Measurements from ENCODE around the gene NOC3L. TPM values are rescaled to one million over a fixed set of nuclear protein-coding genes. Genes with fewer than 3 reads are reported as not detected.
A peak's percentile ranks its signal among the peaks of the same experiment; 100 is the strongest.

The NOC3L gene
- total RNA-seq, 1 donor from 2014 or later: 22.6 TPM

GRCh38 chr10:94292434-94293090 is 70.2 kb downstream of the NOC3L start:
- Histone ChIP-seq H3K27me3 (ENCODE audit: control insufficient read depth, insufficient read depth, low read length) (no peaks in the 10 kb centered on the region), H3K36me3 (ENCODE audit: control insufficient read depth, insufficient read depth, low read length) (no peaks in the 10 kb centered on the region), H3K4me3 (ENCODE audit: low read depth, low read length) (no peak overlapping the region)
- TF ChIP-seq CTCF (IDR thresholded peaks at IDR 0.05; ENCODE audit: insufficient read depth, low read length, severe bottlenecking): no peak
- FAIRE-seq (no peak), DNase-seq (ENCODE audit: low read depth) (peak; percentile 45)

- TF ChIP-seq CTCF (IDR thresholded peaks at IDR 0.05; ENCODE audit: insufficient read depth, low read length, severe bottlenecking): no peak
- DNase-seq (ENCODE audit: low read depth) (no peak), FAIRE-seq (peak; percentile 95)
- H3K27me3 ChIP-seq (ENCODE audit: control insufficient read depth, insufficient read depth, low read length): no peaks in the 10 kb centered on the region
- H3K36me3 ChIP-seq (ENCODE audit: control insufficient read depth, insufficient read depth, low read length): no peaks in the 10 kb centered on the region
- no peak overlapping the region for H3K4me3 ChIP-seq (ENCODE audit: low read depth, low read length)
These were observed 74.2 kb downstream of the NOC3L start for GRCh38 chr10:94288361-94289101.

GRCh38 chr10:94287336-94287735 is 75.4 kb downstream of the NOC3L start:
- H3K36me3 ChIP-seq (ENCODE audit: control insufficient read depth, insufficient read depth, low read length): no peaks in the 10 kb centered on the region
- DNase-seq (ENCODE audit: low read depth) (no peak), FAIRE-seq (no peak)
- H3K4me3 ChIP-seq (ENCODE audit: low read depth, low read length): no peak overlapping the region
- TF ChIP-seq CTCF (IDR thresholded peaks at IDR 0.05; ENCODE audit: insufficient read depth, low read length, severe bottlenecking): no peak
- no peaks in the 10 kb centered on the region for H3K27me3 ChIP-seq (ENCODE audit: control insufficient read depth, insufficient read depth, low read length)

GRCh38 chr10:94286901-94287300 is 75.8 kb downstream of the NOC3L start:
- FAIRE-seq (no peak), DNase-seq (ENCODE audit: low read depth) (no peak)
- no peak for TF ChIP-seq CTCF (IDR thresholded peaks at IDR 0.05; ENCODE audit: insufficient read depth, low read length, severe bottlenecking)
- Histone ChIP-seq H3K4me3 (ENCODE audit: low read depth, low read length) (no peak overlapping the region), H3K27me3 (ENCODE audit: control insufficient read depth, insufficient read depth, low read length) (no peaks in the 10 kb centered on the region), H3K36me3 (ENCODE audit: control insufficient read depth, insufficient read depth, low read length) (no peaks in the 10 kb centered on the region)

- no peaks in the 10 kb centered on the region for H3K27me3 ChIP-seq (ENCODE audit: control insufficient read depth, insufficient read depth, low read length)
- no peaks in the 10 kb centered on the region for H3K36me3 ChIP-seq (ENCODE audit: control insufficient read depth, insufficient read depth, low read length)
- no peak overlapping the region for H3K4me3 ChIP-seq (ENCODE audit: low read depth, low read length)
- TF ChIP-seq CTCF (IDR thresholded peaks at IDR 0.05; ENCODE audit: insufficient read depth, low read length, severe bottlenecking): no peak
- no peak for FAIRE-seq
- DNase-seq (ENCODE audit: low read depth): no peak
These were observed 77.5 kb downstream of the NOC3L start for GRCh38 chr10:94285271-94285670.

Other genes with a start within 250 kb of the NOC3L start
- gene TBC1D12, start 39.6 kb upstream of the NOC3L start, total RNA-seq: 10.8 and 11.3 TPM in 2 replicates
- 2.8 and 5.3 TPM in 2 replicates for gene HELLS, start 182.8 kb upstream of the NOC3L start, total RNA-seq

Measured in bronchial epithelial cell (primary cell).